ENCODE measurements around the gene COX6B2. TPM values are rescaled to one million over a fixed set of nuclear protein-coding genes. Genes with fewer than 3 reads are reported as not detected.
A peak's percentile ranks its signal among the peaks of the same experiment; 100 is the strongest.
"Not testable (repeated sequence)": the region's sequence is repeated elsewhere in the genome, so short reads cannot be mapped to it uniquely, and the experiment has no call there.

Gene COX6B2
- total RNA-seq: 0.17 to 0.23 TPM in 2 of 3 replicates, not detected in the other
- long read RNA-seq: 0 reads

GRCh38 chr19:55354698-55355212 lies at the start of gene COX6B2:
Gene COX6B2 (minus strand): TSS chr19:55354719. CDS start chr19:55354521, 198 bp downstream.
- H3K9me3 Mint-ChIP-seq (ENCODE audit: low read depth): no peaks in the 10 kb centered on the region
- no peak for TF ChIP-seq CTCF (IDR thresholded peaks at IDR 0.05)
- H3K27ac Mint-ChIP-seq (ENCODE audit: unreplicated experiment): no peak within 1 kb of the TSS
- H3K36me3 Mint-ChIP-seq (ENCODE audit: low read depth): no peaks in the 10 kb centered on the region
- H3K4me3 Mint-ChIP-seq (ENCODE audit: unreplicated experiment): peak within 1 kb of the TSS; percentile 69
- H3K27me3 Mint-ChIP-seq (ENCODE audit: low read depth): peaks cover 38% of the 10 kb centered on the region
- peak; percentile 82 for DNase-seq (ENCODE audit: low spot score)
- peaks cover 14% of the 10 kb centered on the region for H3K4me1 Mint-ChIP-seq (ENCODE audit: low read depth)

GRCh38 chr19:55402509-55402908 lies 48.0 kb upstream of the COX6B2 start:
- peaks cover 39% of the 10 kb centered on the region for H3K36me3 Mint-ChIP-seq (ENCODE audit: low read depth)
- no peaks in the 10 kb centered on the region for H3K27me3 Mint-ChIP-seq (ENCODE audit: low read depth)
- DNase-seq (ENCODE audit: low spot score): no peak
- H3K4me3 Mint-ChIP-seq (ENCODE audit: unreplicated experiment): no peak overlapping the region
- no peak overlapping the region for H3K27ac Mint-ChIP-seq (ENCODE audit: unreplicated experiment)
- TF ChIP-seq CTCF (IDR thresholded peaks at IDR 0.05): no peak
- peaks cover 25% of the 10 kb centered on the region for H3K4me1 Mint-ChIP-seq (ENCODE audit: low read depth)
- H3K9me3 Mint-ChIP-seq (ENCODE audit: low read depth): no peaks in the 10 kb centered on the region

- not testable (repeated sequence) for H3K27me3 Mint-ChIP-seq (ENCODE audit: low read depth); H3K9me3 Mint-ChIP-seq (ENCODE audit: low read depth); H3K27ac Mint-ChIP-seq (ENCODE audit: unreplicated experiment); H3K4me3 Mint-ChIP-seq (ENCODE audit: unreplicated experiment); DNase-seq (ENCODE audit: low spot score)
- Mint-ChIP-seq H3K36me3 (ENCODE audit: low read depth) (peaks cover 36% of the 10 kb centered on the region), H3K4me1 (ENCODE audit: low read depth) (peaks cover 18% of the 10 kb centered on the region)
These were observed 46.9 kb upstream of the COX6B2 start for GRCh38 chr19:55401390-55401789.

GRCh38 chr19:55400281-55401087 lies 46.0 kb upstream of the COX6B2 start:
- H3K9me3 Mint-ChIP-seq (ENCODE audit: low read depth): no peaks in the 10 kb centered on the region
- DNase-seq (ENCODE audit: low spot score): no peak
- no peak overlapping the region for H3K27ac Mint-ChIP-seq (ENCODE audit: unreplicated experiment)
- peaks cover 9% of the 10 kb centered on the region for H3K4me1 Mint-ChIP-seq (ENCODE audit: low read depth)
- no peaks in the 10 kb centered on the region for H3K27me3 Mint-ChIP-seq (ENCODE audit: low read depth)
- H3K36me3 Mint-ChIP-seq (ENCODE audit: low read depth): peaks cover 27% of the 10 kb centered on the region
- H3K4me3 Mint-ChIP-seq (ENCODE audit: unreplicated experiment): no peak overlapping the region
- TF ChIP-seq CTCF (IDR thresholded peaks at IDR 0.05): no peak

GRCh38 chr19:55398200-55398925 lies 43.8 kb upstream of the COX6B2 start:
- no peak for TF ChIP-seq CTCF (IDR thresholded peaks at IDR 0.05)
- DNase-seq (ENCODE audit: low spot score): no peak
- Mint-ChIP-seq H3K27ac (ENCODE audit: unreplicated experiment) (no peak overlapping the region), H3K4me3 (ENCODE audit: unreplicated experiment) (no peak overlapping the region), H3K4me1 (ENCODE audit: low read depth) (peaks cover 3% of the 10 kb centered on the region), H3K27me3 (ENCODE audit: low read depth) (no peaks in the 10 kb centered on the region), H3K9me3 (ENCODE audit: low read depth) (no peaks in the 10 kb centered on the region), H3K36me3 (ENCODE audit: low read depth) (peaks cover 21% of the 10 kb centered on the region)
